NCI-H1694 treated with DMSO at 0.1 percent for 48 hours (cell line): ENCODE data around the gene FAM43B.
A peak's percentile ranks its signal among the peaks of the same experiment; 100 is the strongest.
"Not testable (repeated sequence)": the region's sequence is repeated elsewhere in the genome, so short reads cannot be mapped to it uniquely, and the experiment has no call there.

Source experiments
- DNase-seq: peaks from one replicate; lab custom pipeline; 2025; lab: John Stamatoyannopoulos, UW

The FAM43B gene, protein sequence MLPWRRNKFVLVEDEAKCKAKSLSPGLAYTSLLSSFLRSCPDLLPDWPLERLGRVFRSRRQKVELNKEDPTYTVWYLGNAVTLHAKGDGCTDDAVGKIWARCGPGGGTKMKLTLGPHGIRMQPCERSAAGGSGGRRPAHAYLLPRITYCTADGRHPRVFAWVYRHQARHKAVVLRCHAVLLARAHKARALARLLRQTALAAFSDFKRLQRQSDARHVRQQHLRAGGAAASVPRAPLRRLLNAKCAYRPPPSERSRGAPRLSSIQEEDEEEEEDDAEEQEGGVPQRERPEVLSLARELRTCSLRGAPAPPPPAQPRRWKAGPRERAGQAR

GRCh38 chr1:20551945-20552727 is at the start of gene FAM43B:
Gene FAM43B, plus strand, starts transcription at chr1:20552573. Its CDS starts 401 bp downstream, at chr1:20552974.
- DNase-seq: peak; percentile 69

GRCh38 chr1:20505488-20505887 is 46.9 kb upstream of the FAM43B start:
- no peak for DNase-seq

DNA sequence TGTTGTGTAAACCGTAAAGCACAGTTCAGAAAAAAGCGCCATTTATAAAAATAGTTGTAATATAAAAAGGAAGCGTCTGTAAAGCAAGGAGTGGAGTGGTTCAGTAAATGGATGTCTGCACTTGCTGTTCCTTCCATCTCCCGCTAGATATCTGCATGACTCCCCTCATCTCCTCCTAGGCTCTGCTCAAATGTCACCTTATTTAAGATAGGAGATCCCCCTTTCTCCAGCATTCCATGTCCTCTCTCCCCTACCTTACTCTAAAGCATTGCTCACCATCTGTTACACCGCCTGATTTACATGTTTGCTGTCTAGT is 45.2 kb upstream of the FAM43B start:
- no peak for DNase-seq

GRCh38 chr1:20507564-20508410 is 44.6 kb upstream of the FAM43B start, which contains the start of gene MUL1:
Gene MUL1, minus strand, starts transcription at chr1:20508151. Its CDS starts 127 bp downstream, at chr1:20508024.
- peak; percentile 50 for DNase-seq

DNA sequence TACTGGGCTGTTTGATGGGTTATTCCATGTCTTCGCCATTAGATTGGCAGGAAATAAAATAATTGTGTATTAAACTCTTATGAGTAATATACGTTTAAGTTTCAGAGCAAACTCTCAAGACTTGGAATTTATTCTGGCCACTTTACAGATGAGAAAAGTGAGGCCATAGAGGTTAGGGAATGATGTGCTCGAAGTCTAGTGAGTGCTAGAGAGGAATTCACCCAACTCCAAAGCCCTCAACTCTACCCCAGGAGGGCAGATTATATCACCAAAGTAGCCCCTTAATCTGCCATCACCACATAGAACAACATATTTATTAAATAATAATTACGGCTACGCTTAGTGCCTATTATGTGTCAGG is 44.0 kb upstream of the FAM43B start:
- DNase-seq: no peak

- DNase-seq: no peak
These were observed 40.6 kb upstream of the FAM43B start for GRCh38 chr1:20511518-20512428.

- not testable (repeated sequence) for DNase-seq
These were observed 32.6 kb upstream of the FAM43B start for GRCh38 chr1:20519609-20520262.

DNA sequence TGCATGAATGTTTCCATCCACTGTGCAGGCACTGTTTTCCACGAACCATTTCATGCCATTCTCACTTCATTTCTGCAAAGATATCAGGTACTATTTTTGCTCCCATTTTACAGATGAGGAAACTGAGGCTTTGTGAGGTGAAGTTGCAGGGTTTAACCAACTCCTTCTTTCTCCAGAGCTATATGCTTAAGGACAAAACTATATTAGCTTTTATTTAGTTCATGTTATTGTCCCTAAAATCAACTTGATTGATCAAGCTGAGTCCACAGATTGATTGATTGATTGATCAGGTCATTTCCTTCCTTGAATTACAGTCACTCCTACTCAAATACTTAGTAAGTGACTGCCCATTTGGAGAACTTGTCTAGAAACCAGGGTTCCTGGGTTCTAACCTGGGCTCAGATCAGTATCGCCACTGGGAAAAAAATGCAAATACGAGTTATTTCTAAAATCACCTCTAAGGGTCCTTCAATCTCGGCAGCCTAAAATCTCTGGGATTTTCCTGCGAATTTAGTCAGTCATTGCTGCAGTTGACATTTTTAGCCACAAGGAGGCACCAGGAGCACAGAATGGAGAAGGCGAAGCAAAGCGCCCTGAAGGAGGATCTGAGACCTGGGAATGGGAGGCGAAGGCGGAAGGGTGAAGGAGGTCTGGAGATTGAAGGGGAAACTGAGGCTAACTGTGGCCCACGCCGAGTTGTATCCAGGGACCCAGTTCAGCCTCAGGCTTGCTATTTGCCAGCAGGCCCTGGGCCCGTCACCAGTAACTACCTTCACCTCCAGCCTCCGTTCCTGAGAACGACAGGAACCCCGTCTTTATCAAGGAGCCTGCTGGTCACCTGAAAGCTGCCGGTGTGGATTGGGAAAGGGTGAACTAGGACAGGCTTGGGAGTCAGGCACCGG is 30.2 kb upstream of the FAM43B start:
- peak; percentile 71 for DNase-seq

- DNase-seq: no peak
These were observed 26.1 kb upstream of the FAM43B start for GRCh38 chr1:20526267-20526666.

DNA sequence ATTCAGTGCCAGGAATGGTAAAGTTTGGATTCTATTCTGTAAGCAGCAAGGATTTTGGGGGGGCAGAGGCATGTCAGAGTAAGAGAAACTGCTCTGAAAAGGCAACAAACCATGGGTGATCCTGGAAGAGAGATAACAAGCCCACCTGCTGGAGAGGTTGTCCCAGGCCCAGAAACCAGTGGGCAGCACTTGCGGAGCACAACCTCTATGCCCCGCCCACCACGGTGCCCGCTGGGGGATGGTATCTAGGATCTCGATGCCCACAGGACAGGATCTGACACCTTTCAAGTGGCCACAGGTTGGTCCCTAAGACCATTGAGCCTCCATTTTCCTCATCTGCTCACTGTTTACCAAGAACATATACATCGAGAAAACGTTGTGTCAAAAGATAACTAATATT is 24.2 kb upstream of the FAM43B start:
- DNase-seq: no peak

DNA sequence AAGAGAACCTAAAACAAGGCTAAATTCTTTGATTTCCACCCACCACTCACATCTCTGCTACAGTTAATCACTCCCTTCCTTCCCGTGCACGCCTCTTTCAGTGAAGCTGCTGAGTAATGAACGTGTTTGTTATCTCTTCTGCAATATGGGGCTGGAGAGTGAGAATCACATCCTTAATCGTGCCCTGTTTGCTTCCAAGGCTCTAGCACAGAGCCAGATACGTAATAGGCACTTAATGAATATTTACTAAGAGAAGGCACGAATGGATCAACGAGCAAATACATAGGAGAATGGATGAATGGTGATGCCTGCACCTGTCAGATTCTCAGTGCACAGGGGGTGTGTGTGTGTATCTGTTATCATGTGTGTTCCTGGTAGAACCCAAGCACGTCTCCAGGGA is 22.1 kb upstream of the FAM43B start:
- DNase-seq: no peak

DNA sequence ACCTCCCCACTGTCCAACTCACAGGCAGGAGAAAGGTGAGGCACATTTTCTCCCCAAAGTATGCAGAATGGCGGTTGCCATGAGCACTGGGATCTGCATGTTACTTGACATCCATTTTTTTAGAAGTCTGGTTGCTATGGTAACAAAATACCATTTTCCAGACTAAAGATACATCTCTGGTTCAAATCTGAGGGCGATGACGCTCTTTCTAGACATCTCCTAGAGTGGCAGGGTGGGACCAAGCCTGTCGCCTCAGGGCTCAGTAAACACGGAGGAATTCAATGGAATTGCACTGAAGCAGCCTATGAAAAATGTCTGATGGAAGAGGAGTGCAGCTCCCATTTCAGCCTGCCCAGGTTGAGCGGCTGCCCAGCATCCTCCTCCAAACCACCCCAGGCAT is 21.5 kb upstream of the FAM43B start:
- DNase-seq: no peak

DNA sequence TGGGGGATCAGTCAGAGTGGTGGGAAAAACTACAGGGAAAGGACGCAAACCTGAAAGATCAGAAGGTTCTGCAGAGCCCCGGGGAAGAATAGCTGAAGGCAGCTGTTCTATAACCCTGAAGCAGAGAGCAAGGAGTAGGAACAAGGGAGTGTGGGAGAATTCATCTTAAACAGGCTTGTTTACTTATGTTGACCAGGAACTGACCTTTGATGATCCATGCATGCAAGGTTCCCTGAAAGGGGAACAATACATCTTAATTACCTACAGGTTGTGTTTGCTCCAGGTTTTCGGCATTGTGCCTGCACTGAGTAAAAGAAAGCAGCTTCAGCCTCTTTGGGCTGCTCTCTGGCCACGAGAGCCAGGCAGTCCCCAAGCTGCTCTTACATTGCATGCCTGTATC is 18.7 kb upstream of the FAM43B start:
- DNase-seq: no peak

GRCh38 chr1:20534659-20535417 is 17.5 kb upstream of the FAM43B start:
- DNase-seq: no peak

DNA sequence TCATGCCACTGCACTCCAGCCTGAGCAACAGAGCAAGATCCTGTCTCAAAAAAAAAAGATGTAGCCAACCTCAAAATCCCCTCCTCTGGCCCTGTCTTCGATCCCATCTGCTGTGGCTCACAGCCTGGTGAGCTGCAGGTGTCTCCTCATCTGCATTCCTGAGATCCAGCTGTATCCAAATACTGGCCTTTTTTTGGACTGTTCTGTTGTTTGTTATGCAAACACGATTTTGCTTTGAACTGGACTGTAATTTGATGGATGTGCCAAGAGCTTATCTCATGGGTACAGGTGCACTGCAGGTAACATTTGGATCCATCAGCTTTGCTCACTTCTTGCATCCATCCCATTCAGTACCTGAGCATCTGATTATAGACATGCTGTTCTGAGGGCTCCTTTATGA is 14.1 kb upstream of the FAM43B start:
- DNase-seq: no peak

DNA sequence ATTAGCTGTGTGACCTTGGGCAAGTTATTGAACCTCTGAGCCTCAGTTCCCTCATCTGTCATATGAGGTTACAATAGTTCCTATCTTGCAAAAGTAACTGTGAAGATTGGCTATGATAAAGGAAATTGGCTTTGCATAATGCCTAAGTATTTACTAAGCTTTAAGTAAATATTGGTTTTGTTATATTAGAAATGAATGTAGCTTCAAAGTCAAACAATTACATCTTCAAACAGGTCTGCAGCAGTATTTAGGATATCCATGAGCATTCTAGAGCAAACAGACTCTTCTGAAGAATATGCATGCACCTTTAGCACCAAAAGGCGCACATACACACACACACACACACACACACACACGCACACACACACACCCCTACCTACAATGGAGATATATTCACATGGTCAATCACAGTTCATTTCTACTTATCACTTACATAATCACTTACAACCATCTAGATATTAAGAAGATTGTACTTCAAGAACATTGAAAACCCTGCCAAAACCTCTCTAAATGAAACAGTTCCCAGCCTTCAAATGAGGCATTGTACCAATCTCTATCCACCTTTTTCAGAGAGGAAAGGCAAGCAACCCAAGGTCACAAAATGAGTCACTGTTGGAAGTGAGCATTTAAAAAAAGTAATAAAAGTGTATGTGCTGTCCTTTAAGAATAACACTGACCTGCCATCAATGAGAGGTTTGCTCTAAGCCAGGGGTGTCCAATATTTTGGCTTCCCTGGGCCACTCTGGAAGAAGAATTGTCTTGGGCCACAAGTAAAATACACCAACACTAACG is 13.4 kb upstream of the FAM43B start:
- DNase-seq: no peak

DNA sequence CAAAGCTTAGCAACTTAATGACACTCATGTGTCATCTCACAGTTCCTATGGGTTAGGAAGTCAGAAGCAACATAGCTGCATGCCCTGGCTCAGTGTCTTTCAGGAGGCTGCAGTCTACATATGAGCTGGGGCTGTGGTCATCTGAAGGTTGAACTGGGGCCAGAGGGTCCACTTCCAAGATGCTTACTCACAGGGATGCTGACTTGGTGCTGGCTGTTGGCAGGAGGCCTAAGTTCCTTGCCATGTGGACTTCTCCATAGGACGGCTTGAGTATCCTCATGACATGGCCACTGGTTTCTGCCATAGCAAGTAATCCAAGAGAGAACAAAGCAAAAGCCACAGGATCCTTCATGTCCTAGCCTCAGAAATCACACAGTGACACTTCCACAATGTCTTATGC is 12.1 kb upstream of the FAM43B start:
- no peak for DNase-seq

- no peak for DNase-seq
These were observed 5.7 kb upstream of the FAM43B start for GRCh38 chr1:20546637-20547036.
